CD4-positive, alpha-beta T cell treated with Interleukin-1 beta for 1 hour (primary cell): ENCODE measurements around the gene ATP13A3.

Source experiments
- DNase-seq, 2 donors: peaks; one replicate each; pipeline ENCODE4 v3.0.0-alpha.2; 2020 to 2022

The ATP13A3 gene

GRCh38 chr3:194390835-194391234, 96.0 kb downstream of the ATP13A3 start:
- no peak for DNase-seq

- no peak for DNase-seq
Measured at GRCh38 chr3:194389269-194389668, 97.5 kb downstream of the ATP13A3 start.

- DNase-seq = no peak
Measured at GRCh38 chr3:194387926-194388418, 98.8 kb downstream of the ATP13A3 start.

- no peak for DNase-seq
Measured at GRCh38 chr3:194387276-194387675, 99.5 kb downstream of the ATP13A3 start.

GRCh38 chr3:194386648-194387047, 100.2 kb downstream of the ATP13A3 start:
- no peak for DNase-seq

GRCh38 chr3:194386066-194386465, 100.7 kb downstream of the ATP13A3 start:
- DNase-seq = no peak

- DNase-seq = no peak
Measured at GRCh38 chr3:194384569-194385001, 102.2 kb downstream of the ATP13A3 start.

GRCh38 chr3:194384156-194384555, 102.6 kb downstream of the ATP13A3 start:
- DNase-seq = no peak

GRCh38 chr3:194383276-194383940, 103.4 kb downstream of the ATP13A3 start:
- no peak for DNase-seq

DNA sequence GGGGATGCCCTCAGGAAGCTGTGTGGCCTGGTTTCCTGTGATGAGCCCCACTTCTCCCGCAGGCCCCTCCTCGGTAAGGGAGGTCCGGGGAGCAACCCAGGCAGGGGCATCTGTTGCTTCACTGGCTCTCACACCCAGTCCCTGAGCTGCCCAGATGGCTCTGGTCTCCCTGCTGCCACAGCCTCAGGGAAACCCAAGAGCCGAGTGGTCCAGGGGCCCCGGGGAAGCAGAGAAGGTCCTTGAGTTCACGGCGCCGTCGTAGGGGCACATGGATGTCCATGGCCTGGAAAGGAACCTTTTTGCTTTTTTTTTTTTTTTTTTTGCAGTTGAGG, 103.9 kb downstream of the ATP13A3 start:
- DNase-seq = no peak

GRCh38 chr3:194382196-194382891, 104.5 kb downstream of the ATP13A3 start:
- no peak for DNase-seq

- DNase-seq = no peak
Measured at GRCh38 chr3:194381460-194381875, 105.3 kb downstream of the ATP13A3 start.

GRCh38 chr3:194380326-194380725, 106.5 kb downstream of the ATP13A3 start:
- DNase-seq = no peak

DNA sequence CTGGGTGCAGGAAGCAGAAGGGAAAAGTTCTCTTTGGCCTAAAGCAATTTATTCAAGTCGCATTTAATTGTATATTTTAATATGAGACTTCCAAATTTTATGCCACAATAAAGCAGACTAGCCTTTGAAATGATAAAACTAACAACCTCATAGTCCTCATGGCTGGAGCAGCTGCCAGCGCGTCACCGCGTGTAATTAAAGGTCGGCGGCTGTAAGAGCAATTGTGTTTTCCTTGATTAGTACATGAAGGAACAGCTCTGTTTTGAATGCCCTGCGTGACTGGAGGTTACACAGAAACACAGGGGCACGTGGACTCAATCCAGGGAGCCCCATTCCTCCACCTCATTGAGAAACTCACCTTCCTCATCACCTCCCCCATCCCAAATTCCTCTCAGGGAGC, 107.2 kb downstream of the ATP13A3 start:
- no peak for DNase-seq

- no peak for DNase-seq
Measured at GRCh38 chr3:194379231-194379630, 107.6 kb downstream of the ATP13A3 start.

- no peak for DNase-seq
Measured at GRCh38 chr3:194377708-194378107, 109.1 kb downstream of the ATP13A3 start.

- DNase-seq = no peak
Measured at GRCh38 chr3:194376241-194376560, 110.6 kb downstream of the ATP13A3 start.

DNA sequence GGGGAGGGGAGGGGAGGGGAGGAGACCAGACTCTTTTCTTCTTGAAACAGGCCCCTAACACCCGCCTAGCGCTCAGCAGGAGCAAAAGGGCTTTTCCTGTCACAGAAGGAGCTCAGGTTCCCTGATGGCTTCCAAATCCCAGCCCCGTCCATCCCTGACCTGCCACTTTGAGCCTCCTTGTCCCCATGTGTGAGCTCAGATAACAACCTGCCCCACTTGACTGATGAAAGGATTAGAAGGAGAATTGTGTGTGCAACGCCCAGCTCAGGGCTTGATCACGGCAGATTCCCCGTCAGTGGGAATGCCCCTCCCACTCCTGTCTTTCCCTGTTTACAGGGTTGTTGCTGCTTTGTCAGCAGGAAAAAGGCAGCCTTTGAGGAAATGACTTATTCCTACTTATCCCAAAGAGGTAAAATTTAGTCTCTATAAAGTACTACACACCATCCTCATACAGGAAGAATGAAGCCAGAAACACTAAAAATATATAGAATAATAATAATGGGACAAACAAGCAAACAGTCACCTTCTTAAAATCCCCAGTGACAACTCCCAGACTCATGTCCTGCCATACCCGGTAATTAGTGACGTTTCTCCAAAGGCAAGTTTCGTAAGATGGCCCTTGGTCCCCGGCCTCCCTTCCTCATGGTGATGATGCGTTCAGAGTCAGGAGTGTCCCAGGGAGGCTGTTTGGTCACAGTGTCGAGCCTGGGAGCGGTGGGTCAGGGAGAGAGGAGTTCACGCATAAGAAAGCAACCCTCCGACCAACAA, 111.1 kb downstream of the ATP13A3 start:
- DNase-seq = no peak

GRCh38 chr3:194374935-194375334, 111.9 kb downstream of the ATP13A3 start:
- DNase-seq = no peak

DNA sequence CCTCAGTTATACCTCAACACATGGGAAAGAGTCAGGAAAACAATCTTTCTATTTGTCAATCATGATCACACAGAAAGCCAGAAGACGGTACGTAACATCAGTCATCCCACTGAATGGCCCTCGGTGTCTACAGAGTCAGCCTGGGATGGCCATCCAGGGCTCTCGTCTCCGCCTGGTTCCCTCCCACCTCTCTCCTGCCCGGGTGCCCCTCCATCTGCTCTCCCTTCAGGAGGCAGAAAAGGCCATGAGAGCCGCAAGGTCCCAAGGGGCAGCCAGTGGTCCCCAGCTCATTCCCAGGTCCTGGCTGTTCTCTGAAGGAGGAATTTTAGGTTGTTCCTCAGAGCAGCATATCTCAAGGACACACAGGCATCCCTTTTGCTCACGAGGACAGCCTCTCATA, 112.9 kb downstream of the ATP13A3 start:
- DNase-seq = no peak

- no peak for DNase-seq
Measured at GRCh38 chr3:194373028-194373427, 113.8 kb downstream of the ATP13A3 start.

- DNase-seq = no peak
Measured at GRCh38 chr3:194370753-194371152, 116.0 kb downstream of the ATP13A3 start.

- no peak for DNase-seq
Measured at GRCh38 chr3:194369522-194370279, 117.1 kb downstream of the ATP13A3 start, which contains the start of gene LRRC15. LRRC15 (minus strand) TSS chr3:194369743; CDS start chr3:194361043, 8,700 bp downstream.
